Activated T-helper 1 cell treated with anti-CD3 and anti-CD28 coated beads, Interleukin-2, amount 50 U/mL, for 16 hours (primary cell): ENCODE results near the gene PTH2R.
"Not testable (repeated sequence)": the region's sequence is repeated elsewhere in the genome, so short reads cannot be mapped to it uniquely, and the experiment has no call there.

Source experiments
- DNase-seq, 2 donors: peaks; one replicate each; pipeline ENCODE4 v3.0.0-alpha.2; 2020; ENCODE audit warnings: low read depth in 1 of 2, low spot score in 1 of 2

PTH2R gene

DNA sequence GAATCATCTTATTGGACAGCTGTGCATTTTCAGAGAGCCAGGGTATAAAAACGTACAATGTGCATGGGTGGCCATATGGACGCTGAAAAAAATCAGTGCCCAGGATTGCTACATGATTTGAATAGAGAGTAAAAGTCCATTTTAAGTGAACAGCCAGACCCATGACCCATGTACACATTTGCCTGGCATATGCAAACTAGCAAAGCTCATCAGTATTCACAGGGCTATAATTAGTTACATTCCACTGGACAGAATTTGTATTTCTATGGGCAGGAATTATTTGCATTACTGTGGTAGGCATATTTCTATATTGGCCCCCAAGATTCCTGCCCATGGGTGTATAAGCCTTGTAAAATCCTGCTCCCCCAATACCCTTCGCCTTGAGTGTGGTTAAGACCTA is 78.8 kb downstream of the PTH2R start:
- no peak for DNase-seq

DNA sequence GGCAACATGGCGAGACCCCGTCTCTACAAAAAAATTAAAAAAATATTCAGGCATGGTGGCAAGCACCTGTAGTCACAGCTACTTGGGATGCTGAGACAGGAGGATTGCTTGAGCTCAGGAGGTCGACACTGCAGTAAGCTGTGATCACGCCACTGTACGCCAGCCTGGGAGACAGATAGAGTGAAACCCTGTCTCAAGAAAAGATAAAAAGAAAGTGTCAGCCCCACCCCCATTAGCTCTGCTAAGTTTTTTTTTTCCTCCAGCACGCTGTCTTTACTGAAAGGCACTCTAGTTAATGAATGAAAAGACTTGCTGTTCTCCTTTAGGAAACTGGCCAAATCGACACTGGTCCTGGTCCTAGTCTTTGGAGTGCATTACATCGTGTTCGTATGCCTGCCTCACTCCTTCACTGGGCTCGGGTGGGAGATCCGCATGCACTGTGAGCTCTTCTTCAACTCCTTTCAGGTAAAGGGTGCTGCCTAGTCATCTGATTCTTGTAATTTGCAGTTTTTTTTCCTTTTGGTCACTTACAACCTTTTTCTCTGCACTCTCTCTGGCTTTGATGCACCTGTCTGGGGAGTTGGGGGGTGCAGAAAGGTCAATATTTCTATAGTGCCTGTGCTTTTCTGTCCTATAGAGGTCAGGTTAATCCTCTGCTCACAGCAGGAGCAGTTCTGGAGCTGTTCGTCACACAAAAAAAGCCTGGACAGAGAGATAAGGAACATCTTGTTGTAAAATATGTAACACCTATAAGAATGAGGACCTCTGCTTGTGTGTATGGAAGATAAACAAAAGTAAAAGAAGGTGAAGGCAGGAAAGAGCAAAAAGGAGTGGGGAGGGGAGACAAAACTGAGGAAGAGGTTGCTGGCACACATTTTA is 82.3 kb downstream of the PTH2R start:
- no peak for DNase-seq

GRCh38 chr2:208489687-208490086 is 83.1 kb downstream of the PTH2R start:
- DNase-seq: no peak

DNA sequence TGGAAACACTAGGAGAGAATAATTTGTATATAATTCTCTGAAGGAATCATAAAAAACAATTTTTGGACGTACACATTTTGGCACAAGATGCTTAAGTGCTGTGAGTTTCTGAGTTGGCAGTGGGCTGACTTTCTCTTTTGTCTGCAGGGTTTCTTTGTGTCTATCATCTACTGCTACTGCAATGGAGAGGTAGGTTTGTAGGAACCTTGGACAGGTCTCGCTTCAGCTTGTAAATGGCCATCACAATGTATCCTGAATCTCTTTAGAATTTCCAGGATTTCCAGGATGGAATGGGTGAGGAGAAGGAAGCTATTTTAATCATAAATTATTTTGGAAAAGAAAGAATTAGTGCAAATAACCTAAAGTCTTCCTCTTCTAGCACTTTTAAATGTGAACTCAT is 83.9 kb downstream of the PTH2R start:
- no peak for DNase-seq

GRCh38 chr2:208491641-208492040 is 85.0 kb downstream of the PTH2R start:
- no peak for DNase-seq

GRCh38 chr2:208492069-208492468 is 85.5 kb downstream of the PTH2R start:
- no peak for DNase-seq

DNA sequence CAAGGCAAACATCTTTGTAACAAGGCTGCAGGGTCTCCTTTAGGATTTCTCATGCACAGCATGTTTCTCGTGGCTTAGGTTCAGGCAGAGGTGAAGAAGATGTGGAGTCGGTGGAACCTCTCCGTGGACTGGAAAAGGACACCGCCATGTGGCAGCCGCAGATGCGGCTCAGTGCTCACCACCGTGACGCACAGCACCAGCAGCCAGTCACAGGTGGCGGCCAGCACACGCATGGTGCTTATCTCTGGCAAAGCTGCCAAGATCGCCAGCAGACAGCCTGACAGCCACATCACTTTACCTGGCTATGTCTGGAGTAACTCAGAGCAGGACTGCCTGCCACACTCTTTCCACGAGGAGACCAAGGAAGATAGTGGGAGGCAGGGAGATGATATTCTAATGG is 86.6 kb downstream of the PTH2R start:
- DNase-seq: no peak

GRCh38 chr2:208496129-208496528 is 89.5 kb downstream of the PTH2R start:
- DNase-seq: no peak

DNA sequence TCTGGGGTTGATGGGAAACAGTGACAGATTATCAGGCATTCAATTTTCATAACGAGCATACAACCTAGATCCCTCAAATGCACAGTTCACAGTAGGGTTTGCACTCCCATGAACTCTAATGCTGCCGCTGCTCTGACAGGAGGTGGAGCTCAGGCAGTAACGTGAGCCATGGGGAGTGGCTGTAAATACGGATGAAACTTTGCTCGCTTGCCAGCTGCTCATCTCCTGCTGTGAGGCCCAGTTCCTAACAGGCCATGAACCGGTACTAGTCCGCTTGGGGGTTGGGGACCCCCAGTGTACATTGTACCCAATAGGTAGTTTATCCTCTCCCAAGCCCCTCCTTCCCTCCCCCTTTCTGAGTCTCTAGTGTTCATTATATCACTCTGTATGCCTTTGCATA is 94.6 kb downstream of the PTH2R start:
- DNase-seq: no peak

DNA sequence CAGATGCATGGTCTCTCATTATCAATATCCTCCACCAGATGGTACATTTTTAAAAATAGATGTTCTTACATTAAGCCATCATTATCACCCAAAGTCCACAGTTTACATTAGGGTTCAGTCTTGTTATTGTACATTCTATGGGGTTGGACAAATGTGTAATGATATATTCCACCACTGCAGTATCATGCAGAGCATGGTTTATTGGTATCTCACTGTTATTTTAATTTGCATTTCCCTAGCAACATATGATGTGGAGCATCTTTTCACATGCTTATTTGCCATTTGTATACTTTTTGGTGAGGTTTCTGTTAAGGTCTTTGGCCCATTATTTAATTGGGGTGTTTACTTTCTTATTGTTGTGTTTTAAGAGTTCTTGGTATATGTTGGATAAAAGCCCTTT is 95.7 kb downstream of the PTH2R start:
- no peak for DNase-seq

DNA sequence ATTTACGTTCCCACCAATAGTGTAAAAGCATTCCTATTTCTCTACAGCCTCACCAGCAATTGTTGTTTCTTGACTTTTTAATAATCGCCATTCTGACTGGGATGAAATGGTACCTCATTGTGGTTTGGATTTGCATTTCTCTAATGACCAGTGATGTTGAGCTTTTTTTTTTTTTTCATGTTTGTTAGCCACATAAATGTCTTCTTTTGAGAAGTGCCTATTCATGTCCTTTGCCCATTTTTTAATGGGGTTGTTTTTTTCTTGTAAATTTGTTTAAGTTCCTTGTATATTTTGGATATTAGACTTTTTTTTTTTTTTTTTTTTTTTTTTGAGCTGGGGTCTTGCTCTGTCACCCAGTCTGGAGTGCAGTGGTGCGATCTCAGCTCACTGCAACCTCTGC is 98.8 kb downstream of the PTH2R start:
- DNase-seq: not testable (repeated sequence)

- DNase-seq: no peak
Measured at GRCh38 chr2:208509586-208509985, 103.0 kb downstream of the PTH2R start.

- DNase-seq: no peak
Measured at GRCh38 chr2:208511016-208511415, 104.4 kb downstream of the PTH2R start.

- DNase-seq: no peak
Measured at GRCh38 chr2:208511573-208511972, 105.0 kb downstream of the PTH2R start.

DNA sequence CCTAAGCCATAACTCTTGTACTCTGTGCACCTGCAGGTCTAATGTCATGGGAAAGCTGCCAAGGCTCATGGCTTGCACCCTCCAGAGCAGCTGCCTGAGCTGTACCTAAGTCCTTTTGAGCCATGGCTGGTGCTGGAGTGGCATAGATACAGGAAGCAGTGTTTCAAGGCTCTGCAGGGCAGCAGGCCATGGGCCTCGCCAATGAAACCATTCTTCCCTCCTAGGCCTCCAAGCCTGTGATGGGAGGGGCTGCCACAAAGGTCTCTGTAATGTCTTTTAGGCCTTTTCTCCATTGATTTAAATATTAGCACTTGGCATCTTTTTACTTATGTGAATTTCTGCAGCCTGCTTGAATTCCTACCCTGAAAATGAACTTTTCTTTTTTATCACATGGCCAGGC is 108.5 kb downstream of the PTH2R start:
- DNase-seq: no peak

DNA sequence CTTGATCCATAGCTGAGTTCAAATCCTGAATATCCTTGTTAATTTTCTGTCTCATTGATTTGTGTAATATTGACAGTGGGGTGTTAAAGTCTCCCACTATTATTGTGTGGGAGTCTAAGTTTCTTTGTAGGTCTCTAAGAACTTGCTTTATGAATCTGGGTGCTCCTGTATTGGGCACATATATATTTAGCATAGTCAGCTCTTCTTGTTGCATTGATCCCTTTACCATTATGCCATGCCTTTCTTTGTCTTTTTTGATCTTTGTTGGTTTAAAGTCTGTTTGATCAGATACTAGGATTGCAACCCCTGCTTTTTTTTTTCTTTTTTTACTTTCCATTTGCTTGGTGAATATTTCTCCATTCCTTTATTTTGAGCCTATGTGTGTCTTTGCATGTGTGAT is 116.5 kb downstream of the PTH2R start:
- DNase-seq: not testable (repeated sequence)

DNA sequence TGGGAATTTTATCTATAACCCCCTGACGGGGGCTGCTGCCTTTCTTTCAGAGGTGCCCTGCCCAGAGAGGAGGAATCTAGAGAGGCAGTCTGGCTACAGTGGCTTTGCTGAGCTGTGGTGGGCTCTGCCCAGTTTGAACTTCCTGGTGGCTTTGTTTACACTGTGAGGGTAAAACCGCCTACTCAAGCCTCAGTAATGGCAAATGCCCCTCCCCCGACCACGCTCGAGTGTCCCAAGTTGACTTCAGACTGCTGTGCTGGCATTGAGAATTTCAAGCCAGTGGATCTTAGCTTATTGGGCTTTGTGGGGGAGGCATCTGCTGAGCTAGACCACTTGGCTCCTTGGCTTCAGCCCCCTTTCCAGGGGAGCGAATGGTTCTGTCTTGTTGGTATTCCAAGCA is 118.6 kb downstream of the PTH2R start:
- not testable (repeated sequence) for DNase-seq

DNA sequence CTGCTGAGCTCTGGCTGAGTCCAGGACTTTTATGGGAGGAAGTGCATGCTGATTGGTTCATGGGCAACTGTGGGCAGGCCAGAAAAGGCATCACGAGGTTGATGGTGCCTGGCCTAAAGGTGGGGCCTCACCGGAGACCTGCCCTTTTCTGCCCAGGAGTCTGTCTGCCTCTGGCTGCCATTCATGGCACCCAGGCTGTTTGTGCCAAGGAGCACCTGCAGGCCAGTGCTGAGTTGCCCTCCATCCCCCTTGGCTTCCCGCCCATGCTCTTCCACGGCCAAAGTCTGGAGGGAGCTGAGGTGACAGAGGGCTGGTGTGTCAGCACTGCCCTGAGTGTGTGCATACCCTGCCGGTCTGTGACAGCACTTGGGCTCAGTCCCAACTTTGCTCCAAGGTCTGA is 123.2 kb downstream of the PTH2R start:
- DNase-seq: no peak

DNA sequence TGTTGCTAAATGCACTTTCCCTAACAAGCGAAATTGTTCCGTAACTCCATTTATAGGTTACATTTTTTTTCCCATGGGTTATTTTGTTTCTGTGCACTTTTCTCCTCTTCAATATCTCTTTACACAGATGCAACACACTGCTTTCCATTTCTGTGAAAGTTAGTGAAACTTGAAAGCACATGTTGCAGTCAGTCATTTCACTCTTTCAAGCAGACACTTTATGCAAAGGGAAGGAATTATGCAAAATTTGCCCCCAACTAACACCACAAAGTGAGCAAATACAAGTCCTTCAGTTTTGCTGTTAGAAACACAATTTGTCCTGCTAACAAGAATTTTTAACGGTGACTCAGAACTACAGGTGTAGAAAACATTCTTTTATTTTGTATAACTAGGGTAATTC is 124.8 kb downstream of the PTH2R start:
- DNase-seq: no peak

- DNase-seq: not testable (repeated sequence)
Measured at GRCh38 chr2:208535578-208535977, 129.0 kb downstream of the PTH2R start.

GRCh38 chr2:208541461-208541988 is 134.9 kb downstream of the PTH2R start:
- no peak for DNase-seq

DNA sequence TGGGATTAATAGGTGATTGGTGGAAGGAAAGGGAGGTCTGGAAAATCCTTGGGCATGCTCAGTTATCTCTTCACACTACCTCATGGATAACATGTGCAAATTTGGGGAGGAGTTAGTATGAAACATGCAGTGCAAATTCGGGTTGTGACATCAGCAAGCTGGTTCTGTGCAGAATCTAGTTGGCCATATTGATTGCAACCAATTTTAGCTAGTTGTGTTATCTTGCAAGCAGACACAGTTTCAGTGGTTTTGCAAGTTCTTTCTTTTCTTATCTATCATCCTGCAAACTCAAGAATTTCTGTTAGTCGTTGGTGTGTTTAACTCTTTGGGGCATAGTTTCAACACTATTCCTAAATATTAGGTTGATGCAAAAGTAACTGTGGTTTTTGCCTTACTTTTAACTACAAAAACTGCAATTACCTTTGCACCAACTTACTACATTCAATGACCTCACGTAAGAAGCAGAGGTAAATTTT is 135.4 kb downstream of the PTH2R start:
- DNase-seq: no peak
